ENCODE data around the gene MYH9.

MYH9 gene

DNA sequence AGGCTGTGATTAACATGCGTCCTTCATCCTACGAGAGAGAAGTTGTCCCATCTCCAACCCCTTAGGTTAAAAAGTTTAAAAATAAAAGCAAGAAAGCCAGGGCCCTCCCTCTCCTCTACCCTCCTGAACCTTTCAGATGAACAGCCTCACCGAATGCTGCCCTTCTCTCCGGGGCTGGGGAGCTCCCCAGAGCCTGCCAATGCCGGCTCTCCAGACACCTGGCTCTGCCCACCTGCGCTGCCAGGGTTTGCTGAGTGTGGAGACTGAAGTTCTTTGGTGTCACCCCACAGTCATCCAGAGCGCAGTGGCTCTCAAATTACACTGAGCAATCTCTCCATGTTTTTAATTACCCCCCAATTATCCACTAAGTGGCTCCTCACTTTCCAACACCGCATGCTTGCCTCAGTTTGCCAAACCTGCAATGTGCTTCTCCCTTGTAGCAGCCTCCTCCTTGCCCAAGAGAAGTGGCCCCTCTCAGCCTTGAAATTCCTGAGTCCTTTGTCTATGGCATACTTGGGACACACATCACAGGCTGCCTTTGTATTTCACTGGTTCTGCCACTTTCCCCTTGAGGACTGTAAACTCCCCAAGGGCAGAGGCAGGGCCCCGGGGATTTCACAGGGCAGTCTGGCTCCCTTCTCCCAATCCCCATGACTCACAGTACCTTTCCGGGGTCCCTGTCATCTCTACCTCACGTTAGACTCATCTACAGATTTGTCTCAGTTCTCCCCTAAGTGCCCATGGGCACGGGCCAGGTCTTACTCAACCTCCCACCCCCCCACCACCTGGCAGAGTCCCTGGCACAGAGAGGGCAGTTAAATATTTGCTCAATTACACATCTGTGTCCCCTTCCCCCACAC, 2.0 kb downstream of the MYH9 start:
- DNase-seq (ENCODE audit: extremely low spot score) = no peak
- TF ChIP-seq ARNT (IDR thresholded peaks at IDR 0.05) (no peak), L3MBTL2 (conservative IDR thresholded peaks at IDR 0.05) (no peak), NFRKB (IDR thresholded peaks at IDR 0.05) (no peak), FOXA1 (IDR thresholded peaks at IDR 0.05) (no peak), ELF4 (IDR thresholded peaks at IDR 0.05) (no peak), SP1 (IDR thresholded peaks at IDR 0.05) (no peak), FOXK2 (IDR thresholded peaks at IDR 0.05) (no peak), CTBP1 (IDR thresholded peaks at IDR 0.05; ENCODE audit: borderline replicate concordance) (no peak), BHLHE40 (IDR thresholded peaks at IDR 0.05; ENCODE audit: borderline replicate concordance) (no peak), TARDBP (IDR thresholded peaks at IDR 0.05) (no peak), LEF1 (IDR thresholded peaks at IDR 0.05; ENCODE audit: borderline replicate concordance) (no peak), ZNF384 (IDR thresholded peaks at IDR 0.05) (no peak), SUZ12 (IDR thresholded peaks at IDR 0.05) (no peak), HDGF (IDR thresholded peaks at IDR 0.05; ENCODE audit: borderline replicate concordance) (no peak)
- TF ChIP-seq, protein P1, sequence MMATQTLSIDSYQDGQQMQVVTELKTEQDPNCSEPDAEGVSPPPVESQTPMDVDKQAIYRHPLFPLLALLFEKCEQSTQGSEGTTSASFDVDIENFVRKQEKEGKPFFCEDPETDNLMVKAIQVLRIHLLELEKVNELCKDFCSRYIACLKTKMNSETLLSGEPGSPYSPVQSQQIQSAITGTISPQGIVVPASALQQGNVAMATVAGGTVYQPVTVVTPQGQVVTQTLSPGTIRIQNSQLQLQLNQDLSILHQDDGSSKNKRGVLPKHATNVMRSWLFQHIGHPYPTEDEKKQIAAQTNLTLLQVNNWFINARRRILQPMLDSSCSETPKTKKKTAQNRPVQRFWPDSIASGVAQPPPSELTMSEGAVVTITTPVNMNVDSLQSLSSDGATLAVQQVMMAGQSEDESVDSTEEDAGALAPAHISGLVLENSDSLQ (IDR thresholded peaks at IDR 0.05) = no peak
- ChIA-PET CTCF (no interaction called here), POLR2A (interaction anchor here (1.0 to 1.1 kb wide), 2 partner anchors 9 to 21 kb away, joined by 3 read pairs; no protein-coding TSS in a partner anchor)

DNA sequence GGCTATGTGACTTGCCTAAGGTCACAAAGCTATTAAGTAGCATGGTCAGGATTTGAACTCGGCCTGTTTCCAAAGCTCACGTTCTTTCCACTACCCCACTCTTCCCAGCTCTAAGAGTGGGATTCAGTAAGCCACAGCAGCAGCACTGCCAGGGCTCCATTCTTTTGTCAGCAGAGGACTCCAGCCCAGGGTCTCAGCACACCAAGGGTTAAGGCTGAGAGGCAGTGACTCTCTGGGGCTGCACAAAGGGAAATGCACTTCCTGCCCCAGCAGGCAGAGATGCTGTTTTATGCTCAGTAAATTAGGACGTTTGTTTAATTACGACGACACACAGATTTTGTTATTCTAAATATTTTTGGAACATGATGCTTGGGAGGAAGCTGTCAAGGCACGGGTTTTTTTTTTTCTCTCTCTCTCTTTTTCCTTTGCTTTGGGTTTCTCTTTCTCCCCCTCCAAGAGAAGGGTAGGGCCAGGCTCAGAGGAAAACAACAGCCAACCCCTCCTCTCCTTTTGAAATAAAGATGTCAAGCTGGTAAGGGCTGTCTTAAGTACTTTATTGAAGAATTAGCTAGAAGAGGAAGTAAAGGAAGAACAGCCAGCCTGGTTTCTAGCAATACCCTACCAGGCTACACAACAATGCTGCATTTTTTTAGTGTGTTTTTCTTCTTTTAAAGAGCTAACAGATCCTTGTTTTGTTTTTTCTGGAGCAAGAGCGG, 2.8 kb downstream of the MYH9 start:
- CTCF ChIA-PET = no interaction called here
- no peak for TF ChIP-seq SUZ12 (IDR thresholded peaks at IDR 0.05)
- TF ChIP-seq, protein P1 (IDR thresholded peaks at IDR 0.05) = 0 out of 2 replicates have a peak, but pooled peaks have one; percentile 32
- POLR2A ChIA-PET = interaction anchor here (0.9 kb wide), 1 partner anchor 20 kb away, joined by 3 read pairs; no protein-coding TSS in a partner anchor
- no peak for DNase-seq (ENCODE audit: extremely low spot score)

DNA sequence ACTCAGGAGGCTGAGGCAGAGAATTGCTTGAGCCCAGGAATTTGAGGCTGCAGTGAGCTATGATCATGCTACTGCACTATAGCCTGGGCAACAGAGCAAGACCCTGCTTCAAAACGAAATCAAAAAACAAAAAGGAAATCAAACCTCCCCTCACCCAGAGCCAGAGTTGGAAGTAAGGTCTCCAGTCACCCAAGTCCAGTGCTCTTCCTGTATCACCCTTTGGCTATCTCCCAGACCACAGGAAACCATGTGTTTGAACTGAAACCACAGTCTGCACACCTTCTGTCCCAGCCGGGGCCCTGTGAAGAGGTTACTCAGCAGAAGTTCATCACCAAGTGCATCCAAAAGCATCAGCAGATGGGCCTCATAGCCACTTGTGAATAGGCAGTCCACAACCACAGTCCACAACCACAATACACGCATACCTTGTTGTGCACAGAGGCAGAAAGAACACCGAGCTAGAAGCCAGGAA, 4.6 kb downstream of the MYH9 start:
- no peak for DNase-seq (ENCODE audit: extremely low spot score)
- no peak for TF ChIP-seq FOXK2 (IDR thresholded peaks at IDR 0.05)
- ChIA-PET CTCF (no interaction called here), POLR2A (no interaction called here)

DNA sequence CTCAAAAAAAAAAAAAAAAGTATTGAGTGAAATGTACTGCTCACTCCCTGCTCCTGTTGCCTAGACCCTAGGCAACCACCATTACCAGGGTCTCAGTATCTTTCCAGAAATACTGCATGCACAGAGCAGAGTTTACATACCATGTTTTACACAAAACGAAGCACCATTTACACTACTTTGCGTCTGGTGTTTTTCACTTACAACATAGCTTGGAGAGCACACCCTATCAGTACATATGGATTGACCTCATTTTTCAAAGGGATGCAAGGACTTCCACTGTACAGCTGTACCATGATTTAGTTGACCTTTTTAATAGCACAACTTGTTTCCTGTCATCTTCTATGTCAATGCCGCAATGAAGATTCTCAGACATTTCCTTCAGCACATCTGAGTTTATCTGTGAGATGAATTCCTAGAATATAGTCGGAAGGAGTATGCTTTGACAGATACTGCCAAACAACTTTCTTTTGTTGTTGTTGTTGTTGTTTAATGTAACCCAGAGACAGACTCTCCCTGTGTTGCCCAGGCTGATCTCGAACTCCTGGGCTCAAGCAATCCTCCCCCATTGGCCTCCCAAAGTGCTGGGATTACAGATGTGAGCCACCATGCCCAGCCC, 6.1 kb downstream of the MYH9 start:
- TF ChIP-seq BHLHE40 (IDR thresholded peaks at IDR 0.05; ENCODE audit: borderline replicate concordance) (no peak), FOXM1 (IDR thresholded peaks at IDR 0.05; ENCODE audit: borderline replicate concordance) (no peak), LEF1 (IDR thresholded peaks at IDR 0.05; ENCODE audit: borderline replicate concordance) (no peak), CTBP1 (IDR thresholded peaks at IDR 0.05; ENCODE audit: borderline replicate concordance) (no peak), SP1 (IDR thresholded peaks at IDR 0.05) (no peak), ELF4 (IDR thresholded peaks at IDR 0.05) (no peak), HDGF (IDR thresholded peaks at IDR 0.05; ENCODE audit: borderline replicate concordance) (no peak), FOXK2 (IDR thresholded peaks at IDR 0.05) (no peak), FOXA1 (IDR thresholded peaks at IDR 0.05) (no peak), ZNF384 (IDR thresholded peaks at IDR 0.05) (no peak), TARDBP (IDR thresholded peaks at IDR 0.05) (no peak), L3MBTL2 (conservative IDR thresholded peaks at IDR 0.05) (no peak)
- TF ChIP-seq, protein P1 (IDR thresholded peaks at IDR 0.05) = no peak
- ChIA-PET POLR2A (no interaction called here), CTCF (no interaction called here)
- DNase-seq (ENCODE audit: extremely low spot score) = no peak

DNA sequence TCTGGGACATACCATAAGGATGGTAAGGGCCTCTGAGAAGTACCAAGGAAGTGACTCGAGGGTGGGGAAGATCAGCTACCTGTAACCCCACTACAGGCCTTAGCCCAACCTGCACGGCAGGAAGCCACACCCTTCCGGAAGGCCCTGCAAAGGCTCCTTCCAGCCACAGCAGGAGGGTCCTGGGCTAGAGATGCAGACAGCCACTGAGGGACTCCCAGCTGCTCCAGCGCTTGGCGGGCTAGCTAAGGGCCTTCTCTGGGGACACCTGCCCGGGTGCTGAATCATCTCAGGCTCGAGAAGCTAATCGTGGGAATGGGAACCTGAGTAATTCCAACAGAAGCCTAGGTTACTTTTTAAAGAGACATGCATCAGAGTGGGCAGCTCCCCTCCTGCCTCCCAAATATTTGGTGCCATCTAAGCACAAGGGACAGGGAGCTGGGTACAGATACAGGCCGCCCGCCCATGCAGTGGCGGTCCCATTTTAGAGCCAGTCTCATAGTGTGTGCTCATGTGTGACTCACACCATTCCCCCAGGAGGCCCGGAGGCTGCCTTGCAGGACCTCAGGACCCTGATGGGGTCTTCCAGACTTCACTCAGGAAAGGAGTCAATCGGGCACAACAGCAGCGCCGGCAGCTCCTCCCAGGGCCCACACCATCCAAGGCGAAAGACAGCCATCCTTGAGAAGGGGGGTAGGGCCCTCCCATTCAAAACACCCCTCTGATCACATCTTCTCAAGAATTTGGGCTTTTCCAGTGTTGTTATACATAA, 8.0 kb downstream of the MYH9 start:
- TF ChIP-seq ZNF384 (IDR thresholded peaks at IDR 0.05) (no peak), HDGF (IDR thresholded peaks at IDR 0.05; ENCODE audit: borderline replicate concordance) (no peak), L3MBTL2 (conservative IDR thresholded peaks at IDR 0.05) (no peak), LEF1 (IDR thresholded peaks at IDR 0.05; ENCODE audit: borderline replicate concordance) (no peak), FOXM1 (IDR thresholded peaks at IDR 0.05; ENCODE audit: borderline replicate concordance) (no peak), NFRKB (IDR thresholded peaks at IDR 0.05) (no peak), FOXK2 (IDR thresholded peaks at IDR 0.05) (no peak), CTBP1 (IDR thresholded peaks at IDR 0.05; ENCODE audit: borderline replicate concordance) (no peak), BHLHE40 (IDR thresholded peaks at IDR 0.05; ENCODE audit: borderline replicate concordance) (no peak)
- TF ChIP-seq, protein P1 (IDR thresholded peaks at IDR 0.05) = no peak
- CTCF ChIA-PET = interaction anchor here (0.8 kb wide), 1 partner anchor 90 kb away, joined by 3 read pairs; no protein-coding TSS in a partner anchor
- no peak for DNase-seq (ENCODE audit: extremely low spot score)
- POLR2A ChIA-PET = interaction anchor here (0.8 to 1.1 kb wide), 3 partner anchors 15 to 141 kb away, joined by 3 read pairs; partner anchors contain the start of gene APOL2

Measured in HEK293T (cell line).